Bronchial epithelial cell (primary cell): ENCODE results near the gene SLC6A5. TPM values are rescaled to one million over a fixed set of nuclear protein-coding genes. Genes with fewer than 3 reads are reported as not detected.

Experiments
- DNase-seq: peaks from one replicate; pipeline ENCODE4 v3.0.0-alpha.2; 2010; ENCODE audit warnings: low read depth
- FAIRE-seq: peaks from 2 replicates; lab custom pipeline; 2011; peaks lifted over from hg19 to GRCh38; lab: Jason Lieb, UNC
- H3K27me3 ChIP-seq: 2 replicates; pipeline ENCODE4 v1.5.1; 2011; ENCODE audit warnings: low read length; ENCODE audit not compliant: control insufficient read depth, insufficient read depth
- H3K36me3 ChIP-seq: 2 replicates; pipeline ENCODE4 v1.5.1; 2011; ENCODE audit warnings: low read length; ENCODE audit not compliant: control insufficient read depth, insufficient read depth
- H3K4me3 ChIP-seq: 2 replicates; pipeline ENCODE4 v1.5.1; 2011; ENCODE audit warnings: mild to moderate bottlenecking, low read depth, low read length, control low read depth
- CTCF ChIP-seq: IDR thresholded peaks from 2 replicates; pipeline ENCODE4 v1.5.1; 2011; ENCODE audit warnings: mild to moderate bottlenecking, moderate library complexity, low read length, control low read depth, inconsistent platforms; ENCODE audit not compliant: insufficient read depth, severe bottlenecking
- total RNA-seq: library from RNA; depleted of rRNA; stranded (reverse); fragments of >200 nt; gene quantifications from 2 replicates; pipeline ENCODE4 v1.2.1, GENCODE V29; 2014

Gene SLC6A5
- total RNA-seq, 1 donor from 2014 or later, result not detected

DNA sequence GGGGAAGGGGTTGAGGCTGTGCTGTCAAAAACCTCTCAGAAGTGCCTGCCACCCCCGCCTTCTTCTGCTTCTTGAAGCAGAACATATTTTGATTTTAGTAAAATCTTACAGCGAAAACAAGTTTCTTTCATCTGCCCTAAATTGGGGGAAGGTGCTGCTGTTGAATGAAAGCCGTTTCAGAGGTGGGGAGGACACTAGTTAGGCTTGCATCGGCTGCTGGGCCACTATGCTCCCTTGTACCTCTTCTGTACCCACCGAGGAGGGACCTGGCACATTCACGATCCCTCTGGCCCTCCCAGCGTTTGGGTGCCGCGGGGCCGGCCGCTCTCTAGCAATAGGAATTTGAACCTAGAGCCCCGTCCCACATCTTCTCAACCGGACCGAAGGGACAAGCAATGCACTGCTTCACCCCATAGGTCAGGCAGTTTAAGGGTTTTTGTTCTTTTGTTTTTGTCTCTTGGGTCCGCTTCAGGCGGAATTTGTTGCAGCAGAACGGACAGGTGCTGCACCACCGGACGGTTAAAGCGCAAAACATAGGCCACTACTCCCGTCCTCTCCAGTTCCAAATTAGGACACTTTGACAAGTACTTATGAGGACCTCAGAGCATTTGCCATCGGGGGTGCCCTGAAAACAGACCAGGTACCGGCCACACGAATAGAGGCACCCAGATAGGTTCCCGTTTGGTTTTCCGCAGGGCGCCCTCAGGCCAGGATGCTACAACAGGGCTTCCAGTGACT is 5.6 kb downstream of the SLC6A5 start:
- Histone ChIP-seq H3K27me3 (peaks cover 64% of the 10 kb centered on the region), H3K36me3 (no peaks in the 10 kb centered on the region), H3K4me3 (no peak overlapping the region)
- FAIRE-seq (no peak), DNase-seq (no peak)
- TF ChIP-seq CTCF, result no peak

- Histone ChIP-seq H3K27me3 (peaks cover 59% of the 10 kb centered on the region), H3K4me3 (no peak overlapping the region), H3K36me3 (no peaks in the 10 kb centered on the region)
- DNase-seq (no peak), FAIRE-seq (no peak)
- no peak for TF ChIP-seq CTCF
Observed at GRCh38 chr11:20605602-20606091, 6.2 kb downstream of the SLC6A5 start.

GRCh38 chr11:20608934-20609333 is 9.5 kb downstream of the SLC6A5 start:
- H3K36me3 ChIP-seq, result no peaks in the 10 kb centered on the region
- no peak for DNase-seq
- no peak for FAIRE-seq
- peaks cover 31% of the 10 kb centered on the region for H3K27me3 ChIP-seq
- no peak for TF ChIP-seq CTCF
- H3K4me3 ChIP-seq, result no peak overlapping the region

GRCh38 chr11:20609727-20610707 is 10.6 kb downstream of the SLC6A5 start:
- peaks cover 21% of the 10 kb centered on the region for H3K27me3 ChIP-seq
- H3K36me3 ChIP-seq, result no peaks in the 10 kb centered on the region
- peak; percentile 98 for TF ChIP-seq CTCF
- FAIRE-seq, result peak; percentile 52
- H3K4me3 ChIP-seq, result no peak overlapping the region
- DNase-seq, result peak; percentile 72

- Histone ChIP-seq H3K27me3 (peaks cover 12% of the 10 kb centered on the region), H3K36me3 (no peaks in the 10 kb centered on the region), H3K4me3 (no peak overlapping the region)
- DNase-seq (peak; percentile 88), FAIRE-seq (no peak)
- no peak for TF ChIP-seq CTCF
Observed at GRCh38 chr11:20610825-20611224, 11.4 kb downstream of the SLC6A5 start.
